Measurements from ENCODE around the gene SLC6A16.

- TF ChIP-seq POU5F1 (IDR thresholded peaks at IDR 0.05; ENCODE audit: low read depth, low read length), result no peak
- TF ChIP-seq CTCF (IDR thresholded peaks at IDR 0.05; ENCODE audit: control extremely low read depth in 1 of 3, insufficient read depth in 1 of 3, low read depth in 1 of 3, low read length in 3 of 3), result no peak
- no peak for TF ChIP-seq CREB1 (IDR thresholded peaks at IDR 0.05)
- no peak for TF ChIP-seq JUN (IDR thresholded peaks at IDR 0.05; ENCODE audit: low read depth, low read length)
- TF ChIP-seq JUND (IDR thresholded peaks at IDR 0.05; ENCODE audit: low read length), result no peak
These were observed 12.5 kb upstream of the SLC6A16 start for GRCh38 chr19:49337267-49338022.

Measured in H1 (cell line).